KG1 (cell line): ENCODE measurements around the gene CGB3.
"Not testable (repeated sequence)": the region's sequence is repeated elsewhere in the genome, so short reads cannot be mapped to it uniquely, and the experiment has no call there.

Experiments used
- DNase-seq: peaks from one replicate; lab custom pipeline; 2025; lab: John Stamatoyannopoulos, UW

The CGB3 gene

DNA sequence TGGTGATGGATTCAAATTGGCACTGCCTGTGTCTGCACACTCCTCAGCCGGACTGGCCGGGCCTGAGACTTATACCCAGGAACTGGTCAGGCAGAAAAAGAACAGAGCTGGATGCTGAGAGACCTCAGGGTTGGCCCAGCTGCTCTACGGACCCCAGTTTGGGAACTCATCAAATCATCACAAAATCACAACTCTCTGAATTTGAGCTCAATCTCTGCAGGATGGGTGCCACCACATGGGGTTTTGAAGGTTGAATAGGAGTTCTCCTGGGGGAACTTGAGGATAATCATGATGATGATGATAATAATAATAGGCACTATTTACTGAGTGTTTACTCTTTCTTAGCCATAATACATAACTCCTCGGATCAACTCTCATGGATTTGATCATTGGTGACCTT, 18.5 kb upstream of the CGB3 start:
- not testable (repeated sequence) for DNase-seq

GRCh38 chr19:49042177-49042576, 18.0 kb upstream of the CGB3 start:
- no peak for DNase-seq

DNA sequence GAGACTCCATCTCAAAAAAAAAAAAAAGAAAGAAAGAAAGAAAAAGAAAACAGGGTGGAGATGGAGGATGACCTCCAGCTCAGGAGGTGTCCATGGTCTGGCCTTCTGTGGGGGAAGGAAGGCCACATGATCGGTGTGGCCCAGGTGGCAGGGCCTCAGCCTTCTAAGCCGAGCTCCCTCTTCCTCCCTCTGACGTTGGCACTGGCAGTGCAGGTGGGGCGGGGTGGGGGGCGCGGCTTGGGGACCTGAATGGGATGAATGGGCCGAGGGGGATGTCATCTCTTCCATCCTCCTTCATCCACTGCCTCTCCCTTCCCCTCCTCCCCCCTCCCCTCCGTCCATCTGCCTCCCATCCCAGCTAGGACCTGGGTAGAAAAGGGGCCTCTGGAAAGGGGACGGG, 15.6 kb upstream of the CGB3 start:
- not testable (repeated sequence) for DNase-seq

DNA sequence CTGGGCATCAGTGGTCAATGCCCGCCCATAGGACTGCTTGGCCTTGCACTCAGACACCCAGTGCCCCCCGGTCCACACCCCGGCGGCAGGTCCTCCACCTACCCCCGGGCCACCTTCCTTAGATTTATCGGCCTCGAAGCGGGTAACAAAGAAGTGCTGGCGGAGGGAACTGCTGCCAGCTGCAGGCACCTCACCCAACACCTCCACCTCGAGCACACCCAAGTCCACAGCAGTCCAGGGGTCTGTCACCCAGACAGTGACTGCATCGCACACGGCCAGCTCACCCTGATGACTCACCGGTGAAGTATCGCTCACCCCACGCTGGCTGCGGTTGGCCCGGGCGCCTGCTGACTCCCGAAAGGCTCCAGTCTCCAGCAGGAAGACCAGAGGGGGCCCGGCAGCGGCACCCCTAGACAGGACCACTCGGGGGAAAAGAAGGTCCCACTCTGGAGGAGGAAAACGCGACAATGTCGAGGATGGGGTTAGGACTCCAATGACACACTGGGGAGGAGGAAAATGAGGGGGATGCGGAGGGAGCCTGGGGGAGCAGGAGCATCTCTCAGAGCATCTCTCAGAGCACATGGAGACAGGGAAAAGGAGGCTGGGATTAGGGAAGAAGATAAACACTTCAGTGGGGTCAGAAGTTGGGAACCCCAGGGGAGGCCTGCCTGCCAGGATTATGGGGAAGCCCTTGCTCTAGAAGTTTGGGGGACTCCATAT, 14.6 kb upstream of the CGB3 start:
- DNase-seq = not testable (repeated sequence)

GRCh38 chr19:49038111-49038510, 14.0 kb upstream of the CGB3 start:
- not testable (repeated sequence) for DNase-seq

GRCh38 chr19:49036815-49037214, 12.7 kb upstream of the CGB3 start, which contains the start of gene CGB1:
Gene CGB1, minus strand, starts transcription at chr19:49036895. Its CDS starts 184 bp downstream, at chr19:49036711.
- not testable (repeated sequence) for DNase-seq

DNA sequence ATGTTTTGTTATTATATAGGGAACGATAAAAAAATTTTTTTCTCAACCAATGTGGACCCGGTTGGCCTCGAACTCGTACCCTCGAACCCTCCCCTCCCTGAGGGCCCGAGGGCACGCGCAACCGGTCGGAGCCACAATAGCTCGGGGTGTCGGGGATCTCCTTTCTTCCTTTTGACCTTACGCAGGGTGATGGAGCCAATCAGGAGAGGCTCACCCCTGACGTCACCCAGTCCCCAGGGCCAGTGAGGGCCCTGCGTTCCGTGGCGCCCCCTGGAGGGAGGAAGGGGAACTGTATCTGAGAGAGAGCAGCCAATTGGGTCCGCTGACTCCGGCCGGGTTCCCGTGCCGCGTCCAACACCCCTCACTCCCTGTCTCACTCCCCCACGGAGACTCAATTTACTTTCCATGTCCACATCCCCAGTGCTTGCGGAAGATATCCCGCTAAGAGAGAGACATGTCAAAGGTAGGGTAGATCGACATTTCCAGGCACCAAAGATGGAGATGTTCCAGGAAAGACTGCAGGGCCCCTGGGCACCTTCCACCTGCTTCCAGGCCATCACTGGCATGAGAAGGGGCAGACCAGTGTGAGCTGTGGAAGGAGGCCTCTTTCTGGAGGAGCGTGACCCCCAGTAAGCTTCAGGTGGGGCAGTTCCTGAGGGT, 7.6 kb upstream of the CGB3 start, which contains the start of gene CGB2:
CGB2 (plus strand) TSS at position 249 of the 660 bp plus-strand sequence; CDS start at position 455, 206 bp downstream.
- not testable (repeated sequence) for DNase-seq

GRCh38 chr19:49030323-49030722, 6.2 kb upstream of the CGB3 start:
- not testable (repeated sequence) for DNase-seq

- DNase-seq = not testable (repeated sequence)
Measured at GRCh38 chr19:49029749-49030148, 5.6 kb upstream of the CGB3 start.

- DNase-seq = not testable (repeated sequence)
Measured at GRCh38 chr19:49028686-49029085, 4.6 kb upstream of the CGB3 start.

- DNase-seq = not testable (repeated sequence)
Measured at GRCh38 chr19:49025599-49025998, 1.5 kb upstream of the CGB3 start.

DNA sequence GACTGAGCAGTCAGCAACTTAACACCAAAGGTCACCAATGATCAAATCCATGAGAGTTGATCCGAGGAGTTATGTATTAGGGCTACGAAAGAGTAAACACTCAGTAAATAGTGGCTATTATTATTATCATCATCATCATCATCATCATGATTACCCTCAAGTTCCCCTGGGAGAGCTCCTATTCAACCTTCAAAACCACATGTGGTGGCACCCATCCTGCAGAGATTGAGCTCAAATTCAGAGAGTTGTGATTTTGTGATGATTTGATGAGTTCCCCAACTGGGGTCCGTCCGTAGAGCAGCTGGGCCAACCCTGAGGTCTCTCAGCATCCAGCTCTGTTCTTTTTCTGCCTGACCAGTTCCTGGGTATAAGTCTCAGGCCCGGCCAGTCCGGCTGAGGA, 955 bp upstream of the CGB3 start:
- not testable (repeated sequence) for DNase-seq

- no peak for DNase-seq
Measured at GRCh38 chr19:49022116-49022515, 2.0 kb downstream of the CGB3 start.

- no peak for DNase-seq
Measured at GRCh38 chr19:49020931-49021895, 2.9 kb downstream of the CGB3 start.

DNA sequence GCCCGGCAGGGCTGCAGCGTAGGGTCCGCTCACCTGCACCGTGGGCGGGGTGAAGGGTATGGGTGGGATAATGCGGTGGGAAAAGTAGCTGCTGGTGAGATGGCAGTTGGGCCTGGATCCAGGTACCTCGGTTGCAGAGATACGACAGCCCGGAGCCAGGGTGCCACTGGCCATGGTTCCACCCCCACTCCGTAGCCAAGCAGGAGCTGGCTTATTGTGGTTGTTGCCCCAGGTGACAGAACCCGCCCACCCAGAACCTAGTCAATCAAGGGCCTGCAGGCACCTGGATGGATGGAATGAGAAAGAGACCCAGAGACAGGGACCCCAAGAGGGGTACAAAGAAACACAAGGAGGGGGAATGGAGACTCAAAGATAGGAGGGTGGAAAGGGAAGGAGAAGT, 3.8 kb downstream of the CGB3 start:
- no peak for DNase-seq

DNA sequence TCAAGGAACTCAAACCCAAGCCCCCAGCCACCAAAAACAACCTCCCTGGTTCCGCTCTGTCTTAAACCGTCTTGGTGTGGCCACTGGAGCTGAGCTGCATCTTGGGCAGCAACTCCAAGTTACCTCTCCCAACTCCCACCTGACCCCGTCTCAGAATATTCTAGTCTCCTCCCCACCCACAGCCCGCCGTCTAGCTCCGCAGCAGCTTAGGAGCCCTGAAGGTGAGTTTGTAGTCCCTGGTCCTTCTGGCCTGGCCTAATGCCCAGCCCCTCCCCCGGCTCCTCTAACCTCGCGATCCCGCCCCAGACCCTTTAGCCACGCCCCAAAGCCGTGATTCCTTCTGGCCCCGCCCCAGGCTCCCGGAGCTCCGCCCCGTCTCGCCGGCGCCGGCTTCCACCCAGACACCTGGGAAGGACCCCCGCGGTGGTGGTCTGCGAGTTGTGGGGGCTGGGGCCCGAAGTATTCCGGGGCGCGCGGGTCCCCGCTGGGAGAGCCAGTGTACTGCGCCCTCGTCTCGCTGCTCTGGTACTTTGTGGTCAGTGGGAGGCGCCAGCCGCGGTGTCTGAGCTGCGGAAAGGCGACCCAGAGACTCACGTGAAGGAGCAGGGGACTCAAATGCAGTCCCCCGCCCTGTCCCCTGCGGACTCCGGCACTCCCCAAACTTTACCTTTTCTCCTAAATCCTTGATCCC, 4.7 kb downstream of the CGB3 start:
- DNase-seq = no peak

DNA sequence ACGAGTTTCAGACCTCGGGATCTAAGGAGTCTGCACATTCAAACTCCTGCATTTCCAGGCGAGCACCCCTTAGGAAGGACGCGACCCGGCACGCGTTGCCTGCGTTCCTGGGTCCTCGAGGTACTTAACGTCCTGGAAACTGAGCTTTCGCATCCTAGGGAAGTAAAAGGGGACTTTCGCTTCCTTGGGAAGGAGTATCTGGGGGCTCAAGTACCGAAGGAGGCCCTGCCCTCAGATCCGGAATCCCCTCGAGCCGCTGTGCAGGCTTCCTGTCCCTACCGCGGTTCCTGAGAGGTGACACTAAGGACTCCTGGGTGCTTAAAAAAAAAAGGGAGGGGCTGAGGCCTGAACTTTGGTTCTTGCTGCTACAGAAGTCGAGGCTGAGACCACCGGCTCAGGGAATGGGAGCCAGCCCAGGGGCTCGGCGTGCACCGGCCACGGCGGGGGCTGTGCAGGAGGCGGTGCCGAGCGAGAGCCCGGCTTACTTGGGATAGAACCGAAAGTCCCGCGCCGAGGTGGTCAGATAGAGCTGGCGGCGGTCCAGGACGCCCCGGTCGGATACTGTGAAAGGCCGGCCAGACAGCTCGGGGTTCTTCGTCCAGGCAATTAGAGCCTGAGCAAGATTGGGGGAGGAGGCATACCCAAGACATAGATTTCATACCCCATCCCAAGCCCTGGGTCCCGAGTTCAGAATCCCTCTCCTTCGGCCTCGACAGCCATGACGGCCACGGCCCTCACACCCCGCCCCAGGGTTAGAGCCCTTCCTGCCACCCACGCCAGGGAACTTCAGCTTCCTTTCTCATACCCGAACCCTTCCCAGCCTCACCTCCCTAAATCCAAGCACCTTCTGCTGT, 5.5 kb downstream of the CGB3 start:
- DNase-seq = not testable (repeated sequence)

- DNase-seq = peak; percentile 35
Measured at GRCh38 chr19:49017666-49018351, 6.3 kb downstream of the CGB3 start.

DNA sequence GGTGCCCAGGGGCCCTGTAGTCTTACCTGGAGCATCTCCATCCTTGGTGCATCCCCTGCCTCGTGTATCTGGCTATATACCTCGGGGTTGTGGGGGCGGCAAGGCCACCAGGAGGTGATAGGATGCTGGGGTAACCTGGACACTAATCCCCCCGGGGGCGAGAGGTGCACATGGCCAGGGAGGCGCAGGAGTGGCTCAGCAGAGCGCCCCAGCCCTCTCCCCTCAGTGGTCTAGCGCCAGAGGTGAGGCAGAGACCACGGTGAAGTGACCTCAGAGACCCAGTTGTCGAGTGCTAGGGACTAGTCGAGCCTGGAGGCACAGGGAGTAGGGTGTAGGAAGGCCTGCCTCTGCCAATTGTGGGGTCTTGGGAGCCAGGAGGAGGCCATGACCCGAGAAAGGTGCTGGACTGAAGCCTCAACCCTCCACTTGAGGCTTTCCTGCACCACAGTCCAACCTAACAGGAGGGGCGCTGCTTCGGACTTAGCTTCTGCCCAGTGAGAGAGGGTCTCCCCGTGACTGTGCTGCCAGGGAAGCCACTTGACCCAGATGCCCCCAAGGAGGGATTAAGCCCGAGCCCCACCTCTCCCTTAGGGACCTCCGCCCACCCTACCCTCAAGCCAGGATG, 7.0 kb downstream of the CGB3 start, which contains the start of gene LHB:
LHB (minus strand) TSS at position 51 of the 625 bp plus-strand sequence; CDS start at position 41, 10 bp downstream.
- DNase-seq = no peak
